HepG2 (cell line): ENCODE measurements around the gene SIAE. TPM values are rescaled to one million over a fixed set of nuclear protein-coding genes. Genes with fewer than 3 reads are reported as not detected.

Experiments used
- ATF7-NPFF ChIP-seq: sonication (generic); formaldehyde crosslinking; IDR thresholded peaks from 2 replicates; pipeline ENCODE4 v1.8.1; 2023; ENCODE audit warnings: mild to moderate bottlenecking, low read depth, missing genetic modification reagents, moderate library complexity
- NR2F1 ChIP-seq, 2 experiments: fragments of 450-650 bp in 1 of 2; formaldehyde crosslinking in 1 of 2; IDR thresholded peaks; 2 replicates each; pipeline versions ENCODE4 v1.5.0 to v1.6.1; 2016 to 2020; ENCODE audit warnings: mild to moderate bottlenecking in 1 of 2, missing compliant biosample characterization in 1 of 2, missing genetic modification reagents in 1 of 2, moderate library complexity in 1 of 2
- PHF21A ChIP-seq: sonication (generic); formaldehyde crosslinking; IDR thresholded peaks from 2 replicates; pipeline ENCODE4 v1.5.0; 2020; ENCODE audit warnings: mild to moderate bottlenecking, missing genetic modification reagents
- ZNF687 ChIP-seq: sonication (generic); formaldehyde crosslinking; IDR thresholded peaks from 2 replicates; pipeline ENCODE4 v1.5.1; 2020; ENCODE audit warnings: mild to moderate bottlenecking, missing genetic modification reagents, moderate library complexity
- ZNF761 ChIP-seq: sonication (generic); formaldehyde crosslinking; conservative IDR thresholded peaks from 2 replicates; pipeline ENCODE4 v1.4.0; 2020; ENCODE audit warnings: mild to moderate bottlenecking, missing genetic modification reagents
- ZNF777 ChIP-seq: sonication (generic); formaldehyde crosslinking; IDR thresholded peaks from 2 replicates; pipeline ENCODE4 v1.4.0; 2020; ENCODE audit warnings: missing genetic modification reagents
- polyA plus RNA-seq, 8 experiments: library from polyadenylated mRNA; depleted of rRNA in 3 of 8; stranded (reverse) in 7 of 8; unstranded in 1 of 8; fragments of >200 nt; fragmentation: Illumina TruSeq in 4 of 8; extraction: Trizol in 4 of 8; gene quantifications; 2 replicates each; pipeline versions ENCODE4 v1.2.1 to v1.2.3, GENCODE V29; 2011 to 2016; ENCODE audit warnings: low read depth in 4 of 8, missing spikeins in 1 of 8, mixed read lengths in 1 of 8; ENCODE audit not compliant: insufficient read depth in 1 of 8
- total RNA-seq, 5 experiments: library from RNA; depleted of rRNA; stranded (reverse); fragments of >200 nt; fragmentation: Illumina TruSeq; extraction: Trizol; gene quantifications; 2 replicates each; pipeline ENCODE4 v1.2.3, GENCODE V29; 2016; ENCODE audit warnings: low read depth in 1 of 5
- TF ChIP-seq, protein P1 (sequence below): sonication (generic); formaldehyde crosslinking; IDR thresholded peaks from 2 replicates; pipeline ENCODE4 v1.8.1; 2023; ENCODE audit warnings: mild to moderate bottlenecking, moderate library complexity, missing genetic modification reagents
- TF ChIP-seq, protein P2 (sequence below): sonication (generic); formaldehyde crosslinking; IDR thresholded peaks from 2 replicates; pipeline ENCODE4 v1.5.0; 2020; ENCODE audit warnings: missing genetic modification reagents

Gene SIAE
- total and polyA plus RNA-seq, 2 of the 13 experiments (the other 11 are each of a cell fraction or from before 2014, with no cell fraction given): 7.0 to 22.4 TPM

DNA sequence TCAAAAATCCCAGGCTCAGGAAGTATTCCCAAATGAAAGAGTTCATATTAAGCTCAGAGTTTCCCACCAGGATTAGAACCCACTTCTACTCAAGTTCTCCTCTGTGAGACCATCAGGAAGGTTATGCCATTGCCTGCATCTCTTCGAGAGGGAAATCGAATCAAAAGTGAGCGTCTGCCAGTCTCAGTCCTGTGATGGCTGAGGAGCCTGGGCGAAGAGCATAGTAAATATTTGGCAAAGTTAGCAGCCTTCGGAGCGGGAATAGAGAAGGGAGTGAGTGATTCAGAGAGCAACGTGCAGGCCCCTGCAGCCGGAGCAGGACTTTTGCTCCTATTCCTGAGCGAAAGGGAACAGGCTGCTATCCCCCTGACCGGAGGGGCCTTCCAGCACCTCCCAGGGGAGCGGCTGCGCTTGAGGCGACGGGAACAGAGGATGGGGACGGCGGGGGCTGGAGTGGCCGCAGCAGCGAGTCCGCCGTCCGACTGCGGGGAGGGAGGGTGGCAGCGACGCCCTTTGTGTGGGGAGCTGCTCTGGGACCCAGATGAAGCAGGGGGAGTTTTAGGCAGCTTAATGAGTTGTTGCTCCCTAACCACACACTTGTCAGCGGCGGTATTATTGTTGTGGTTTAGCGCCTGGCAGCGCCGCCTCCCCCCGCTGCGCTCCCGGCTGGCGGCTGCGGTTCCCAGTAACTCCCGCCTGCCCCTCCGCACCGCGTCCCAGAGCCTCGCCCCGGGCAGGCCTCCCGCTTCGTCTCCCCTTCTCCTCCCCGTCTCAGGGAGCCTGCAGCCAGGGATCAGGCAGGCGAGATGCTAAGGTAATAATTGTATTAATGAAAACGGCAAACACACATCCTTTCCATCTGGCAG lies 44.5 kb upstream of the SIAE start (continued):
- TF ChIP-seq ZNF687 (CRISPR knock-in tag) (peak; percentile 55), NR2F1 (CRISPR knock-in tag; IDR thresholded peaks at IDR 0.05) (no peak), ATF7-NPFF (CRISPR knock-in tag) (no peak), ZNF777 (peak; percentile 39; the same call in 1 of the 2 replicates), ZNF761 (CRISPR knock-in tag) (no peak), PHF21A (CRISPR knock-in tag) (peak; percentile 24; the same call in 1 of the 2 replicates)
- TF ChIP-seq, protein P1, sequence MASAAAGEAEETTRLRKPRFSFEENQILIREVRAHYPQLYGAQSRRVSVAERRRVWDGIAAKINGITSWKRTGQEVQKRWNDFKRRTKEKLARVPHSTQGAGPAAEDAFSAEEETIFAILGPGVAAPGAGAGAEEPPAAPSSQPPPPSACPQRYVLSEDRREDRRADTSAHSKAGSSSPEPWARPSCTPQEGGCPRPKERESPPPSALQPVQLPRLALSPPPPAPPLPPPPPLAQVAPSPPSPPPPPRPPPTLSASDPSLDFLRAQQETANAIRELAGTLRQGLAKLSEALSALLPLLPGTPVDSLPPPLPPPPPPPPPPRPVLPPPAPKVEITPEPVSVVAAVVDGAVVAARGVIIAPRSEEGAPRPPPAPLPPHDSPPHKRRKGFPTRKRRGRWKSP (CRISPR knock-in tag): peak; percentile 68; the same call in 1 of the 2 replicates
- TF ChIP-seq, protein P2, sequence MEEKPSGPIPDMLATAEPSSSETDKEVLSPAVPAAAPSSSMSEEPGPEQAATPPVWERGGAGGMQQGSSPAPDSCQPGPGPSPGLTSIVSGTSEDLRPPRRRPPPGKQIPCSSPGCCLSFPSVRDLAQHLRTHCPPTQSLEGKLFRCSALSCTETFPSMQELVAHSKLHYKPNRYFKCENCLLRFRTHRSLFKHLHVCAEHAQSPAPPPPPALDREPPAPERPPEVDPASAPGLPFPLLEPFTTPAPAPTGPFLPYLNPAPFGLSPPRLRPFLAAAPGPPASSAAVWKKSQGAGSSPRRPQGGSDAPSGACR: no peak
